Thoracic aorta (tissue), 2 donors: ENCODE results near the gene CSPG4. TPM values are rescaled to one million over a fixed set of nuclear protein-coding genes. Genes with fewer than 3 reads are reported as not detected.
"Not testable (repeated sequence)": the region's sequence is repeated elsewhere in the genome, so short reads cannot be mapped to it uniquely, and the experiment has no call there.

Experiments
- ATAC-seq: fragments of 150-250 bp; one replicate; pipeline ENCODE4 v1.8.0; 2017; ENCODE audit warnings: low read depth; ENCODE audit not compliant: insufficient number of reproducible peaks, low FRiP score
- DNase-seq: peaks from one replicate; pipeline ENCODE4 v3.0.0-alpha.2; 2020; ENCODE audit warnings: low spot score
- H3K27ac ChIP-seq, 2 donors: fragments of 200-600 bp; sonication (generic); 1 replicate in 1 of 2; 2 replicates in 1 of 2; pipeline ENCODE4 v1.5.1; 2016; ENCODE audit warnings: mild to moderate bottlenecking in 2 of 2, moderate library complexity in 2 of 2
- H3K27me3 ChIP-seq: fragments of 200-600 bp; sonication (generic); replicated peaks from 2 replicates; pipeline ENCODE4 v1.6.0; 2016; ENCODE audit warnings: mild to moderate bottlenecking; ENCODE audit not compliant: insufficient read depth
- H3K36me3 ChIP-seq: fragments of 200-600 bp; sonication (generic); one replicate; pipeline ENCODE4 v1.5.1; 2016
- H3K4me1 ChIP-seq, 2 donors: fragments of 200-600 bp; sonication (generic); 1 replicate in 1 of 2; 2 replicates in 1 of 2; pipeline versions ENCODE4 v1.5.1 to v1.6.0; 2016; ENCODE audit warnings: low read depth in 2 of 2, mild to moderate bottlenecking in 1 of 2; ENCODE audit not compliant: control insufficient read depth in 1 of 2
- H3K4me3 ChIP-seq: fragments of 200-600 bp; sonication (generic); 2 replicates; pipeline ENCODE4 v1.5.1; 2016; ENCODE audit warnings: mild to moderate bottlenecking
- H3K9me3 ChIP-seq: fragments of 200-600 bp; sonication (generic); 2 replicates; pipeline ENCODE4 v1.5.1; 2016
- total RNA-seq, 2 donors: library from RNA; depleted of rRNA; stranded (reverse); fragments of >200 nt; gene quantifications; one replicate each; pipeline versions ENCODE4 v1.1.0 to v1.2.3, GENCODE V29; 2016
- TF ChIP-seq, protein P1 (sequence below): fragments of 200-600 bp; sonication (generic); IDR thresholded peaks from one replicate; pipeline ENCODE4 v1.5.1; 2019; ENCODE audit warnings: antibody characterized with exemption

The CSPG4 gene
- total RNA-seq, 2 donors from 2014 or later: 252 to 263 TPM

DNA sequence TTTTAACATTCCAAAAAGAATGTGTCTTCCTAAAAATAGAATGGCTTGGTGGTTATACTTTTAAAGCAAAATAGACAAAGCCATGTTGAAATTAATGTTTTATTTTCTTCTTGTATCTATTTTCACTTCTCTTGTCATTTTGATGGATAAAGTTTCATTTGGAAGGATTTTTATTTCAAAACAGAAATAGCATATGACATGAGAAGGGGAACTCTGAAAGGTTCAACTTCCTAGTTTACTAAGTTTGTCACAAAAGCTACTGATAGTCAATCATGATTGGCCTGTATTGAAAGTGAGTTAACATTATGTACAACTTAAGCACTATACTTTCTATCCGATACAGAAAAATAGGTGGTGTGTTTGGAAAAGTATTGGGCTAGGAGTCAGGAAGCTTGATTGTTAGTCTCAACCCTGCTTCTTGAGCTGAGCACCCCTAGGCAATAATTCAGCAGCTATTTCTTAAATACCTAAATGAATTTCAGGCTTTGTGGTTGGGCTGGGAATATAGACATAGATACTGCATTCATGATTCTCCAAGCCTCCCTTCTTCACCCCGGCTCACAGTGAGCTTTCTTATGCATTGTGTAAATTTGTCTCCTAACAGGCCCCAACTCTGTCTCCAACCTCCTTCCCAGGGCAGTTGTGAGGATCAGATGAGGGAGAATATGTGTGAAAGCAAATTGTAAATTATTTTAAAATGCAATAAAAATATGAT, 46.9 kb upstream of the CSPG4 start:
- Histone ChIP-seq H3K4me3 (no peak overlapping the region), H3K9me3 (no peaks in the 10 kb centered on the region), H3K27ac (peak overlapping the region; percentile 78 to 81), H3K36me3 (no peaks in the 10 kb centered on the region), H3K4me1 (peaks cover 8 to 13% of the 10 kb centered on the region in 2 donors), H3K27me3 (no peaks in the 10 kb centered on the region)
- TF ChIP-seq, protein P1, sequence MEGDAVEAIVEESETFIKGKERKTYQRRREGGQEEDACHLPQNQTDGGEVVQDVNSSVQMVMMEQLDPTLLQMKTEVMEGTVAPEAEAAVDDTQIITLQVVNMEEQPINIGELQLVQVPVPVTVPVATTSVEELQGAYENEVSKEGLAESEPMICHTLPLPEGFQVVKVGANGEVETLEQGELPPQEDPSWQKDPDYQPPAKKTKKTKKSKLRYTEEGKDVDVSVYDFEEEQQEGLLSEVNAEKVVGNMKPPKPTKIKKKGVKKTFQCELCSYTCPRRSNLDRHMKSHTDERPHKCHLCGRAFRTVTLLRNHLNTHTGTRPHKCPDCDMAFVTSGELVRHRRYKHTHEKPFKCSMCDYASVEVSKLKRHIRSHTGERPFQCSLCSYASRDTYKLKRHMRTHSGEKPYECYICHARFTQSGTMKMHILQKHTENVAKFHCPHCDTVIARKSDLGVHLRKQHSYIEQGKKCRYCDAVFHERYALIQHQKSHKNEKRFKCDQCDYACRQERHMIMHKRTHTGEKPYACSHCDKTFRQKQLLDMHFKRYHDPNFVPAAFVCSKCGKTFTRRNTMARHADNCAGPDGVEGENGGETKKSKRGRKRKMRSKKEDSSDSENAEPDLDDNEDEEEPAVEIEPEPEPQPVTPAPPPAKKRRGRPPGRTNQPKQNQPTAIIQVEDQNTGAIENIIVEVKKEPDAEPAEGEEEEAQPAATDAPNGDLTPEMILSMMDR: no peak
- no peak for ATAC-seq
- DNase-seq: no peak

DNA sequence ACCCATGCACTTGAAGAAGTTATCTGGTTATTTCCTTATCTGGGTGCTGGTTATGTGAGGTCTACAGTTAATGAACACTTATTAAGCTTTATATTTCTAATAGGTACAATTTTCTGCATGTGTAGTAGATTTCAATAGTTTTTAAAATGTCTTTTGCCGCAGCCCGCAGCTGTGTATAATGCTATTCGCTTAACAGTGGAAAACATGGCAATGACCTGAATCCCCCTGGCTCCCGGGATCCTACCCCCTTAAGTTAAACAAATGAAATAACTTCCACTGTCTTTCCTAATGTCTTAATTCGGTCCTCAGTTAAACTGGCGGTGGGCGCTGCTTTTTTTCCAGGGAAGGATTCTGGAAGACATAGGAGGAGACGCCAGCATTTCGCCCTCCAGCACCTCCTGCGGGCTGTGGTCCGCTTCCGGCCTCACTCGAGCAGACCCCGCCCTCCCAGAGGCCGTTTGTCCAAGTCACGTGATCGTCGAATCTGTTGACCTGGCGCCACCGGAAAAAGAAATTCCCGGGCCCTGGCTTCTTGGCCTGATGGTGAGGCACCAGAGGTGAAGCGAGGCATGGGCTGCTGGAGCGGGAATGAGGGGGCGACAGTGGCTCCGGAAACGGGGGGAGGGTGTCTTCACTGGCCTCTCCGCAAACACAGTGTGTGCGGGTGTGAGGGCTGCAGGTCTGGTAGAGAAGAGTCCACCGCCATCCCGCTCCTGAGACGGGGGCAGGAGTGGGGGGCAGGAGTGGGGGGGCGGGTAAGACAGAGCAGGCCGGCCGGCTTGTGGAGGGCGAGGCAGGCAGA, 45.6 kb upstream of the CSPG4 start:
- Histone ChIP-seq H3K36me3 (no peaks in the 10 kb centered on the region), H3K27ac (peak overlapping the region; percentile 78 to 81)

DNA sequence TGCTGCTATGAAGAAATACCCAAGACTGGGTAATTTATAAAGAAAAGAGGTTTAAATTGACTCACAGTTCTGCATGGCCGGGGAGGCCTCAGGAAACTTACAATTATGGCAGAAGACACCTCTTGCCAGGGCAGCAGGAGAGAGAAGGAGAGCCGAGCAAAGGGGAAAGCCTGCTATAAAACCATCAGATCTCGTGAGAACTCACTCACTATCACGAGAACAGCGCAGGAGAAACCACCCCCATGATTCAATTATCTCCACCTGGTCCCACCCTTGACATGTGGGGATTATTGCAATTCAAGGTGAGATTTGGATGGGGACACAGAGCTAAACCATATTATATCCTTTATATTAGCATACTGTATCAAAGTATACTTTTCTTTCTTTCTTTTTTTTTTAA, 42.2 kb upstream of the CSPG4 start:
- peaks cover 8 to 13% of the 10 kb centered on the region in 2 donors for H3K4me1 ChIP-seq
- H3K36me3 ChIP-seq, H3K27ac ChIP-seq, ATAC-seq, H3K27me3 ChIP-seq, H3K9me3 ChIP-seq, H3K4me3 ChIP-seq, DNase-seq: not testable (repeated sequence)

More for the DNA sequence above, 45.6 kb upstream of the CSPG4 start:
- H3K4me3 ChIP-seq: peak overlapping the region; percentile 73
- H3K9me3 ChIP-seq: no peaks in the 10 kb centered on the region
- TF ChIP-seq, protein P1: no peak
- DNase-seq (peak; percentile 56), ATAC-seq (peak; percentile 90)
- H3K4me1 ChIP-seq: peaks cover 8 to 13% of the 10 kb centered on the region in 2 donors
- no peaks in the 10 kb centered on the region for H3K27me3 ChIP-seq

DNA sequence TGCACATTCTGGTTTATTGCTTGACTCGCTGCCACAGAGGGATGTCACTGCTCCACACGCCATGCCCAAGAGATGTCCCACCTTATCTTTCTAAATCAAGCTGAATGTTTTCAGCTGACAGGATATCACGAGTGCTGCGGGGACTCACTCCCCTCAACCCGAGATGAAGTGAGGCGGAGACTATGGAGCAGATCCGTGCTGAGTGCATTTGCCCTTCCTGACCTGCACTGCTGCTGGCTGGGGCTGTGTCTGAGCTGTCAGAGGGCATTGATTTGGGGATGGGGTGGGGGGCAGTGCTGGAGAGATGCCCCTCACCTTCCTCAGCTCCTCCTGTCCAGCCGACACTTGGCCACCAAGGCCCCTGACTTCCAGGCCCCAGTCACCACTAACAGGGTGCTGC, 40.5 kb upstream of the CSPG4 start:
- ATAC-seq (no peak), DNase-seq (no peak)
- Histone ChIP-seq H3K27ac (no peak overlapping the region), H3K9me3 (no peaks in the 10 kb centered on the region), H3K4me1 (no peaks in the 10 kb centered on the region), H3K27me3 (no peaks in the 10 kb centered on the region), H3K36me3 (no peaks in the 10 kb centered on the region), H3K4me3 (no peak overlapping the region)
- TF ChIP-seq, protein P1: no peak

DNA sequence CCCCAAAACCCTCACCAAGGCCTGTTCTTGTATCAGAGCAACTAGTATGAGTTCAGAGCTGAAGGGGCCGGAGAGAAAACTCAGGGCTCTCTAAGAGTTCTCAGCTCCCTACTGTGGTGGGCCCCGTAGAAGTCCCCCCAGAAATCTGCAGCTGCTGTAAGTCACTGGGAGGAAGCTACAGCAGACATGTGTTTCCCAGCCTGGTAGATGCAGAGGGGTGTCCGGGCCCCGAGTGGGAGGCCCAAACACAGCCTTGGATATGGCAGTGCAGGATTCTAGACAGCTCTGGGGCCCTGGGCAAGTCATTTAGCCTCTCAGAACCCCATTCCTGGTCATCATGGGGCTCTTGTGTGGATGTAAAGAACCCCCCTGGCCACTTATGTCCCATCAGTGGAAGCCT, 39.2 kb upstream of the CSPG4 start:
- Histone ChIP-seq H3K27ac (no peak overlapping the region), H3K4me1 (no peaks in the 10 kb centered on the region), H3K9me3 (no peaks in the 10 kb centered on the region), H3K4me3 (no peak overlapping the region), H3K36me3 (no peaks in the 10 kb centered on the region), H3K27me3 (no peaks in the 10 kb centered on the region)
- TF ChIP-seq, protein P1: no peak
- ATAC-seq (no peak), DNase-seq (no peak)
